GM21423 (cell line): ENCODE results near the gene LARGE1.

Experiments
- ATAC-seq: cut with Tn5 transposase; IDR thresholded peaks from one replicate; pipeline ENCODE4 v1.9.1; 2021; ENCODE audit warnings: mild to moderate bottlenecking, moderate library complexity; ENCODE audit not compliant: unreplicated experiment

LARGE1 gene

DNA sequence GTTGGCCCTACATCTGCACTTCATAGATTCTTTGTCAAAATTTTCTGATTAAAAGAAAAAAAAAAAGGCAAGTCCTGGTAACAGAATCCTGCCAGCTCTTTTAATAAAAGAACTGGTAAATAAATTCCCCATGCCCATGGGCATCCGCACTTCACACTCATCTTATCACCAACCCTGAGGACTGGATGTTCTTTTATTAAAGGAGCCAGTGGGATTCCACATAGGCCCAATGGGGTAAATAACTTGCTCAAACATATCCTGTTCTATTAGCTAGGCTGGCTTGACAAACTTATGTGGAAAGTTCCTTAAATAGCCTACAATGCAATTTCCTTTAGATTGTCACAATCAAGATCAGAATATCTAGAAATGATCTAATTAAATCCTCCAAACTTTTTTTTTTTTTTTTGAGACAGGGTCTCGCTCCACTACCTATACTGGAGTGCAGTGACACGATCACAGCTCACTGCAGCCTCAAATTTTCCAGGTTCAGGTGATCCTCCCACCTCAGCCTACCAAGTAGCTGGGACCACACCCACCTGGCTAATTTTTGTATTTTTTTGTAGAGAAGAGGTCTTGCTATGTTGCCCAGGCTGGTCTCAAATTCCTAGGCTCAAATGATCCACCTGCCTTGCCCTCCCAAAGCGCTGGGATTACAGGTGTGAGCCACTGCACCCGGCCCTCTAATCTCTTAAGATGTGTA lies 380.9 kb downstream of the LARGE1 start:
- ATAC-seq: no peak

- ATAC-seq: no peak
Observed at GRCh38 chr22:33538277-33538885, 381.9 kb downstream of the LARGE1 start.

DNA sequence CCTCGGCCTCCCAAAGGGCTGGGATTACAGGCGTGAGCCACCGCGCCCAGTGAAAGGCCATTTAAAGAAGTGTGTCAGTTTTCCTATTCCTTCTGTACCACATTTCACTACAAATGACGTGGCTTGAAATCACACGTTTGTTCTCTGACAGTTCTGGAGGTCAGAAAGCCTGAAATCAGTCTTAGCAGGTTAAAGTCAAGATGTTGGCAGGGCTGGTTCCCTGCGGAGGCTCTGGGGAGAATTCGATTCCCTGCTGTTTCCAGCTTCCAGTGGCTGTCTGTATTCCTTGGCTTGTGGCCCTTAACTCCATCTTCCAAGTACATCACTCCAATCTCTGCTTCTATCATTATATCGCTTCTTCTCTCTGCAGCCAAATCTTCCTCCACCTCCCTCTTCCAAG lies 383.2 kb downstream of the LARGE1 start:
- no peak for ATAC-seq

- no peak for ATAC-seq
Observed at GRCh38 chr22:33535937-33536875, 384.1 kb downstream of the LARGE1 start.

- ATAC-seq: no peak
Observed at GRCh38 chr22:33529424-33530113, 390.7 kb downstream of the LARGE1 start.

DNA sequence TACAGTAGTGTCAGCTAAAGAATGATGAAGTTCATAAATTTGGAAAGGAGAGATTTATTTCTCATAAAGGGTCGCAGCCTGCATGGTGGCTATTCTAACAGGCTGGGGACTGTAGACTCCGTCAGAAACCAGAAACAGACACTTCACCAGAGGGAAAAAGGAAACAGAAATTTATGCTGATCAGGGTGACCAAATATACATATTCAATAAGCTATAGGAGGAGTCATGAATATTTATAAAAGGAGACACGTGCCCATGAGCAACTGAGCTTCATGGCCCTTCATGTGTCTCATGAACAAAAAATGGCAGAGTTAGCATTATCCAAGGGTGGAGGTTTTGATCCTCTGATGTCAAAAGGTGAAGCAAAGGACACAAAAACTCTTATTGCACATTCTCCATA lies 392.1 kb downstream of the LARGE1 start:
- no peak for ATAC-seq

- no peak for ATAC-seq
Observed at GRCh38 chr22:33526434-33527107, 393.7 kb downstream of the LARGE1 start.

GRCh38 chr22:33524511-33525260 lies 395.6 kb downstream of the LARGE1 start:
- no peak for ATAC-seq

GRCh38 chr22:33521879-33522665 lies 398.2 kb downstream of the LARGE1 start:
- no peak for ATAC-seq

GRCh38 chr22:33520904-33521780 lies 399.1 kb downstream of the LARGE1 start:
- no peak for ATAC-seq

- ATAC-seq: no peak
Observed at GRCh38 chr22:33519974-33520903, 400.0 kb downstream of the LARGE1 start.

DNA sequence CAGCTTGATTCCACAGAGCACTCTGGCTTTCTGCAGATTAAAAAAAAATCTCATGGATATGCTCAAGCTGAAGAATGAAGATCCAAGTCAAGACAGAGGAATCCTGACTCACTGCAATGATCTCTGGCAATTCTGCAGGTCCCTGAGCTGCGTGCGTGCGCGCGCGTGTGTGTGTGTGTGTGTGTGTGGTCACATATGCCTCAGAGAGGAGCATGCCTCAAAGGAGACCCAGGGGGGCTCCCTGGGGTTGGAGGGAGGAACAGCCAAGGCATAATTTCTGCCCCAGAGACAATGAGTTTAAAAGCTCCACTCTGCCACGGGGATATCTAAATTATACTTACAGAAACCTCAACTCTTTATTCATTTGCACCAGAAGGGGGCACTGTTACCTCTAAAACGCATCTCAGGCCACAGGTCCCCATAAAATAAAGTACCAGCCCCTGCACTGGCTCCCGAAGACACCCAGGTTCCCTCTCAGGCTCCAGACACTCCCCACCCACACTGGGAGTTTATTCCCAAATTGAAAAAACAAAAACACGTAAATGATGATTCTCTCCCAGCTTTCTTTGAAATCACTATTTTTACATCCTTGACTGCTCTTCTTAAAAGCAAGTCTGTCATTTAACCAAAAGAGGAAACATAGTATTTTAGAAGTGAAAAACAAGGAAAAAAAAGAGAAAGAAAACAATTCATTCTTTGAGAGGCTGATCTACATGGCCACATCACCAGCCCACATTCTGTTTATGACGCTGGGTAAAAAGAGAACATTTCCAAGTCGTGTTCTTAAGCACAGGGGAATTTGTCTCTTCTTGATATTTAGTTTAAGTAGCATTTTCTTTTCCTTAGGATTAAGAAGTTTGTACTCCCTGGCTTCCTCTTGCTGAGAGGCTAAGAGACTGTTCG lies 401.0 kb downstream of the LARGE1 start:
- ATAC-seq: no peak

GRCh38 chr22:33518405-33518804 lies 401.9 kb downstream of the LARGE1 start:
- no peak for ATAC-seq

GRCh38 chr22:33515795-33516194 lies 404.5 kb downstream of the LARGE1 start:
- no peak for ATAC-seq

GRCh38 chr22:33513388-33514338 lies 406.6 kb downstream of the LARGE1 start:
- ATAC-seq: no peak
